Spleen (tissue), 11 donors: ENCODE data around the gene ARHGAP45. TPM values are rescaled to one million over a fixed set of nuclear protein-coding genes. Genes with fewer than 3 reads are reported as not detected.

Source experiments
- DNase-seq: peaks from one replicate; pipeline ENCODE4 v3.0.0-alpha.2; 2020
- H3K27ac ChIP-seq, 8 donors: fragments of 200-600 bp; sonication (generic) in 7 of 8; 1 replicate in 4 of 8; 2 replicates in 4 of 8; pipeline versions ENCODE4 v1.5.0 to v1.8.0; 2016 to 2021; ENCODE audit warnings: inconsistent platforms in 4 of 8, mild to moderate bottlenecking in 4 of 8, moderate library complexity in 1 of 8
- H3K27me3 ChIP-seq, 7 donors: fragments of 200-600 bp; sonication (generic) in 6 of 7; replicated peaks in 1 of 7; 1 replicate in 4 of 7; 2 replicates in 3 of 7; pipeline versions ENCODE4 v1.5.0 to v1.8.0; 2016 to 2021; ENCODE audit warnings: inconsistent platforms in 3 of 7, mild to moderate bottlenecking in 1 of 7
- H3K36me3 ChIP-seq, 6 donors: fragments of 200-600 bp; sonication (generic) in 5 of 6; 1 replicate in 4 of 6; 2 replicates in 2 of 6; pipeline versions ENCODE4 v1.5.0 to v1.8.0; 2016 to 2021; ENCODE audit warnings: inconsistent platforms in 2 of 6
- H3K4me1 ChIP-seq, 6 donors: fragments of 200-600 bp; sonication (generic) in 5 of 6; 1 replicate in 3 of 6; 2 replicates in 3 of 6; pipeline versions ENCODE4 v1.5.0 to v1.8.0; 2016 to 2021; ENCODE audit warnings: inconsistent platforms in 3 of 6
- H3K4me3 ChIP-seq, 8 donors: fragments of 200-600 bp; sonication (generic) in 7 of 8; 1 replicate in 4 of 8; 2 replicates in 4 of 8; pipeline versions ENCODE4 v1.5.0 to v1.8.0; 2016 to 2021; ENCODE audit warnings: inconsistent platforms in 4 of 8, mild to moderate bottlenecking in 4 of 8, moderate library complexity in 2 of 8
- H3K9me3 ChIP-seq, 8 donors: fragments of 200-600 bp; sonication (generic) in 7 of 8; 1 replicate in 4 of 8; 2 replicates in 4 of 8; pipeline versions ENCODE4 v1.5.0 to v1.8.0; 2016 to 2021; ENCODE audit warnings: inconsistent platforms in 4 of 8
- POLR2A ChIP-seq, 3 donors: fragments of 450-650 bp; IDR thresholded peaks; one replicate each; pipeline ENCODE4 v1.5.1; 2017; ENCODE audit warnings: antibody characterized with exemption in 3 of 3, mild to moderate bottlenecking in 1 of 3
- POLR2AphosphoS5 ChIP-seq, 3 donors: sonication (generic); formaldehyde crosslinking; IDR thresholded peaks; one replicate each; pipeline ENCODE4 v1.5.1; 2017; ENCODE audit warnings: antibody characterized with exemption in 3 of 3
- WGBS, 5 donors: extraction: QIAGEN DNeasy Blood & Tissue Kit in 3 of 5; methylation state at CpG; one replicate each; pipeline versions ENCODE4 v1.1.5 to v1.1.7; 2013 to 2018; 5-methylcytosine and 5-hydroxymethylcytosine counted together
- intact Hi-C: fragments of 100-400 bp; cut with DNase I; formaldehyde crosslinking; loops from one replicate; pipeline ENCODE4 v1.15.0; 2023; ENCODE audit warnings: low total_unique reads
- polyA plus RNA-seq, 3 donors: library from polyadenylated mRNA; stranded (reverse); fragments of 200-250 nt; gene quantifications; one replicate each; pipeline ENCODE4 v1.2.1, GENCODE V29; 2013
- total RNA-seq, 7 donors: library from RNA; depleted of rRNA in 3 of 7; stranded (reverse); fragments of >200 nt in 3 of 7; fragmentation: NEBNext Ultra II Directional in 4 of 7; extraction: Animal tissue kit (Norgen Biotek cat#: 25700) in 4 of 7; gene quantifications; one replicate each; pipeline versions ENCODE4 v1.1.0 to v1.2.1, GENCODE V29; 2016 to 2021
- TF ChIP-seq, protein P1 (sequence below), 11 experiments: fragments of 200-600 bp in 7 of 11; fragments of 450-650 bp in 4 of 11; sonication (generic) in 4 of 11; IDR thresholded peaks in 8 of 11; conservative IDR thresholded peaks in 3 of 11; 1 replicate in 7 of 11; 2 replicates in 4 of 11; pipeline versions ENCODE4 v1.4.0 to v1.8.0; 2016 to 2021; ENCODE audit warnings: antibody characterized with exemption in 11 of 11, inconsistent platforms in 4 of 11, mild to moderate bottlenecking in 1 of 11
- donor health status: healthy with polysubstance abuse.
- donor health status: DM: no; HTN: no; CAD: no; lungs with moderate emphysema.
- donor health status: DM: no; HTN: no; CAD: no.
- donor health status: Bipolar disorder and iron deficiency.
- donor health status: healthy.
- donor health status: DM: no; HTN: no; CAD: no.
- donor health status: DM: yes; HTN: yes; CAD: no.

ARHGAP45 gene
- total and polyA plus RNA-seq, 10 donors = 161 to 356 (median 245) TPM

DNA sequence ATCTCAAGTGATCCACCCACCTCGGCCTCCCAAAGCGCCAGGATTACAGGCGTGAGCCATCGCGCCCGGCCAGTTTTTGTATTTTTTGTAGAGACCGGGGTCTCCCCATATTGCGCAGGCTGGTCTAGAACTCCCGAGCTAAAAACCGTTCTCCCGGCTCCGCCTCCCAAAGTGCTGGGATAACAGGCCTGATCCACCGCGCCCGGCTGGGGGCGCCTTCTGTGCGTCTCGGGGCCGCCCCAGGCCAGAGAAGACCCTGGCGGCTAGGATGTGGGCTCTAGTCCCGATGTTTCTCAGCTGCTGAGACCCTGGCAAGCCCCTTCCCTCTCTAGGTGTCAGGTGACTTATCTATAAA, 3.6 kb downstream of the ARHGAP45 start:
- Histone ChIP-seq H3K27me3 (peaks cover 0 to 18% (median 0%) of the 10 kb centered on the region in 7 donors), H3K27ac (peak overlapping the region in 6 of 8 donors; percentile 90 to 98 (median 96)), H3K36me3 (peaks cover 0 to 70% (median 43%) of the 10 kb centered on the region in 6 donors), H3K9me3 (no peaks in the 10 kb centered on the region), H3K4me3 (no peak overlapping the region), H3K4me1 (peaks cover 60 to 100% (median 94%) of the 10 kb centered on the region in 6 donors)
- DNase-seq = peak; percentile 77
- WGBS, 5 donors = 57 to 90% (median 75%) methylated on average over 18 to 21 of the region's 21 CpGs
- TF ChIP-seq POLR2A (IDR thresholded peaks at IDR 0.05) (no peak), POLR2AphosphoS5 (IDR thresholded peaks at IDR 0.05) (no peak)
- TF ChIP-seq, protein P1, sequence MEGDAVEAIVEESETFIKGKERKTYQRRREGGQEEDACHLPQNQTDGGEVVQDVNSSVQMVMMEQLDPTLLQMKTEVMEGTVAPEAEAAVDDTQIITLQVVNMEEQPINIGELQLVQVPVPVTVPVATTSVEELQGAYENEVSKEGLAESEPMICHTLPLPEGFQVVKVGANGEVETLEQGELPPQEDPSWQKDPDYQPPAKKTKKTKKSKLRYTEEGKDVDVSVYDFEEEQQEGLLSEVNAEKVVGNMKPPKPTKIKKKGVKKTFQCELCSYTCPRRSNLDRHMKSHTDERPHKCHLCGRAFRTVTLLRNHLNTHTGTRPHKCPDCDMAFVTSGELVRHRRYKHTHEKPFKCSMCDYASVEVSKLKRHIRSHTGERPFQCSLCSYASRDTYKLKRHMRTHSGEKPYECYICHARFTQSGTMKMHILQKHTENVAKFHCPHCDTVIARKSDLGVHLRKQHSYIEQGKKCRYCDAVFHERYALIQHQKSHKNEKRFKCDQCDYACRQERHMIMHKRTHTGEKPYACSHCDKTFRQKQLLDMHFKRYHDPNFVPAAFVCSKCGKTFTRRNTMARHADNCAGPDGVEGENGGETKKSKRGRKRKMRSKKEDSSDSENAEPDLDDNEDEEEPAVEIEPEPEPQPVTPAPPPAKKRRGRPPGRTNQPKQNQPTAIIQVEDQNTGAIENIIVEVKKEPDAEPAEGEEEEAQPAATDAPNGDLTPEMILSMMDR (IDR thresholded peaks at IDR 0.05 in 8 of 11, conservative IDR thresholded peaks at IDR 0.05 in 3 of 11) = no peak
- intact Hi-C loops = loop anchor here (10.0 kb wide), 1 partner anchor 46 kb away; the partner anchor contains the start of genes CNN2, RNU6-2 and TMEM259

DNA sequence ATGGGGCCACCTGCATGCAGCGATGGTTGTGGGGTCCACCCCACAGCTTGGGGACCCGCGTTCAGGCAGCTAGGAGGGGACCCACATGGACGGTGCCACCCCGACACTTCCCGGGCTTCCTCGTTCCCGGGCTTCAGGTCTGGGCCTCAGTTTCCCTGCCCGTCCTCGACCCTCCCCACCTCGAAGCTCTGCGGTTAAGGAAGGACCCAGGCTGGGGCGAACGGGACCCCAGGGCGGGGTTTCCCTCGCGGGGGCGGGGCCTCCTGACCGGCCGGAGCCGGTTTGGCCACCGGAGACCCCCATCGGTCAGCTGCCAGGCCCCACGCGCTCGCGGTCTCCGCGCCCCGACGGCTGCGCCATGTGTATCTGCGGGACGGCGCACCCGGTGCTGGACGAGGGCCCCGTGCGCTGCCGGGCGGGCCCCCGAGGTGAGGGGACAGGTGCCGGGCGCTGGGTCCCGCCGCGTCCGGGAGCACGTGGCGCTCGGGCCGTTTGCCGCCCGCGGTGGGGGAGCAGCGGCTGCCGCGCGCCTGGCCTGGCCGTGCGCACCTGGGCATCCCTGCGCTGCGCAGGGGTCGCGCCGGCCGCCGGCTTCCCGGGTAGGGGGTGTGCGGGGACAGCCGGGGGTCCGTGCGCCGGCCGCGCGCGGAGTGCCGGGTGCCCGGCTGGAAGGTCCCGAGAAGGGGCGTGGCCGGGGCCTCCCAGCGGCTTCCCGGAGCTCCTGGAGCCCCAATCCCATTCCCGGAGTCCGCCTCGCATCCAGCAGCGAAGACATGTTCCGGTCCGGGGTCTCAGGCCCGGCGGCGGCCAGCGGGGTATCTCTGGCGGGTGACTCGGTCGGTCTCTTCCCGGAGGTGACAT, 4.2 kb downstream of the ARHGAP45 start:
- intact Hi-C loops = loop anchor here (10.0 kb wide), 1 partner anchor 46 kb away; the partner anchor contains the start of genes CNN2, RNU6-2 and TMEM259
- Histone ChIP-seq H3K4me1 (peaks cover 62 to 100% (median 94%) of the 10 kb centered on the region in 6 donors), H3K36me3 (peaks cover 0 to 76% (median 48%) of the 10 kb centered on the region in 6 donors), H3K27me3 (peaks cover 0 to 18% (median 0%) of the 10 kb centered on the region in 7 donors), H3K4me3 (peak overlapping the region in 1 of 8 donors; percentile 35), H3K9me3 (no peaks in the 10 kb centered on the region), H3K27ac (peak overlapping the region in 5 of 8 donors; percentile 36 to 98 (median 97))
- WGBS, 5 donors = 59 to 83% (median 69%) methylated on average over 24 to 99 of the region's 99 CpGs
- DNase-seq = peak; percentile 81
- TF ChIP-seq POLR2AphosphoS5 (IDR thresholded peaks at IDR 0.05) = peak in 1 of 3 donors; percentile 45
- TF ChIP-seq, protein P1 (IDR thresholded peaks at IDR 0.05 in 8 of 11, conservative IDR thresholded peaks at IDR 0.05 in 3 of 11) = no peak
- no peak for TF ChIP-seq POLR2A (IDR thresholded peaks at IDR 0.05)

DNA sequence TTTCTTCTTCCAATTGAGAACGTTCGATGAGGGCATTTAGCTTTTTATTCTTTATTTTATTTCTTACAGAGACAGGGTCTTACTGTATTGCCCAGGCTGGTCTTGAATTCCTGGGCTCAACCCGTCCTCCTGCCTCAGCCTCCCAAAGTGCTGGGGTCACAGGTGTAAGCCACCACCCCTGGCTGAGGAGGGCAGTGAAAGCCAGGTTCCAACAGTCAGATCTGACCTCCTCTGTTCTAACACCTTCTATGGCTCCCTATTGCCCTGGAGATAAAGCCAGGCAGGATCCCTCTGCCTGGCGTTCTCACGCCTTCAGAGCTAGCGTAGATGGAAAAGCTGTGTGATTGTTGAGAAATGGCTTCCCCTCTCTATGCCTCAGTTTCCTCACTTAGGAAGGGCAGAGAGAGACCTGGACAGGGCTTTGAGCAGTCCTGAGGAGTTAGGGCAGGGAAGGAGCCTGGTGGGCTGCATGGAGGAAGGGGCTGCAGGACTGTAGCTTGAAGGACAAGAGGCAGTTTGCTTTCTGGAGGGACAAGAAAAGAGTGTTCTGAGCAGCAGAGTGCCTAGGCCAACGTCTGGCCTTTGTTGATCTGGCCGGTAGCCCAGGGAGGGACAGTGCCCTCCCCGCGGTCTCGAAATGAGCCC, 5.5 kb downstream of the ARHGAP45 start:
- Histone ChIP-seq H3K9me3 (no peaks in the 10 kb centered on the region), H3K36me3 (peaks cover 0 to 84% (median 49%) of the 10 kb centered on the region in 6 donors), H3K4me1 (peaks cover 63 to 100% (median 95%) of the 10 kb centered on the region in 6 donors), H3K27ac (peak overlapping the region in 5 of 8 donors; percentile 22 to 97 (median 87)), H3K27me3 (peaks cover 0 to 15% (median 0%) of the 10 kb centered on the region in 7 donors), H3K4me3 (no peak overlapping the region)
- 87 to 92% (median 91%) methylated on average over 11 of the region's 11 CpGs for WGBS, 5 donors
- TF ChIP-seq POLR2AphosphoS5 (IDR thresholded peaks at IDR 0.05) (no peak), POLR2A (IDR thresholded peaks at IDR 0.05) (no peak)
- TF ChIP-seq, protein P1 (IDR thresholded peaks at IDR 0.05 in 8 of 11, conservative IDR thresholded peaks at IDR 0.05 in 3 of 11) = no peak
- intact Hi-C loops = loop anchor here (10.0 kb wide), 1 partner anchor 48 kb away; the partner anchor contains the start of genes CNN2, RNU6-2 and TMEM259
- DNase-seq = no peak
